Fibroblast of lung (primary cell): ENCODE data around the gene VWA2. TPM values are rescaled to one million over a fixed set of nuclear protein-coding genes. Genes with fewer than 3 reads are reported as not detected.

Source experiments
- DNase-seq, 2 donors: peaks; one replicate each; pipeline versions ENCODE4 v3.0.0 to v3.0.0-alpha.2; 2010; ENCODE audit warnings: low read depth in 2 of 2
- H2AFZ ChIP-seq: 2 replicates; pipeline ENCODE4 v1.5.1; 2012; ENCODE audit warnings: low read length, control low read depth, inconsistent platforms
- H3K27ac ChIP-seq: 2 replicates; pipeline ENCODE4 v1.5.1; 2011; ENCODE audit warnings: low read length, control low read depth; ENCODE audit not compliant: insufficient read depth
- H3K27me3 ChIP-seq: 2 replicates; pipeline ENCODE4 v1.5.1; 2011; ENCODE audit warnings: mild to moderate bottlenecking, low read length; ENCODE audit not compliant: control insufficient read depth, insufficient read depth
- H3K36me3 ChIP-seq: 2 replicates; pipeline ENCODE4 v1.5.1; 2011; ENCODE audit warnings: low read length; ENCODE audit not compliant: control insufficient read depth, insufficient read depth
- H3K4me1 ChIP-seq: 2 replicates; pipeline ENCODE4 v1.5.1; 2011; ENCODE audit warnings: low read length; ENCODE audit not compliant: control insufficient read depth, insufficient read depth; ENCODE audit errors: extremely low read depth
- H3K4me2 ChIP-seq: 2 replicates; pipeline ENCODE4 v1.5.1; 2011; ENCODE audit warnings: low read length, control low read depth; ENCODE audit not compliant: insufficient read depth; ENCODE audit errors: extremely low read depth
- H3K4me3 ChIP-seq, 4 experiments: fragments of 200-600 bp in 1 of 4; sonication (generic) in 1 of 4; replicated peaks in 1 of 4; 2 replicates each; pipeline ENCODE4 v1.5.1; 2011 to 2016; ENCODE audit warnings: low read length in 4 of 4, low read depth in 3 of 4, mild to moderate bottlenecking in 3 of 4, control low read depth in 2 of 4, inconsistent platforms in 1 of 4, mixed read lengths in 1 of 4; ENCODE audit not compliant: insufficient read depth in 1 of 4; ENCODE audit errors: control extremely low read depth in 1 of 4
- H3K79me2 ChIP-seq: 2 replicates; pipeline ENCODE4 v1.5.1; 2012; ENCODE audit warnings: mild to moderate bottlenecking, low read length, inconsistent platforms; ENCODE audit not compliant: control insufficient read depth, insufficient read depth
- H3K9ac ChIP-seq: 2 replicates; pipeline ENCODE4 v1.5.1; 2011; ENCODE audit warnings: mild to moderate bottlenecking, low read length, control low read depth; ENCODE audit not compliant: insufficient read depth
- H3K9me3 ChIP-seq: 2 replicates; pipeline ENCODE4 v1.5.1; 2012; ENCODE audit warnings: low read depth, low read length; ENCODE audit not compliant: control insufficient read depth, insufficient read depth
- H4K20me1 ChIP-seq: 2 replicates; pipeline ENCODE4 v1.5.1; 2011; ENCODE audit warnings: low read length; ENCODE audit not compliant: control insufficient read depth, insufficient read depth; ENCODE audit errors: extremely low read depth
- CTCF ChIP-seq, 2 donors: IDR thresholded peaks in 1 of 2; conservative IDR thresholded peaks in 1 of 2; 1 replicate in 1 of 2; 2 replicates in 1 of 2; pipeline ENCODE4 v1.5.1; 2011 to 2012; ENCODE audit warnings: low read length in 2 of 2, control low read depth in 1 of 2, inconsistent platforms in 1 of 2, low read depth in 1 of 2, mild to moderate bottlenecking in 1 of 2
- EZH2 ChIP-seq: IDR thresholded peaks from 2 replicates; pipeline ENCODE4 v1.5.1; 2012; ENCODE audit warnings: low read length, control low read depth, mild to moderate bottlenecking; ENCODE audit errors: missing control alignments
- polyA plus RNA-seq, 2 donors: library from polyadenylated mRNA; depleted of rRNA in 1 of 2; stranded (reverse) in 1 of 2; unstranded in 1 of 2; fragments of >200 nt; gene quantifications; 2 replicates each; pipeline ENCODE4 v1.2.1, GENCODE V29; 2011 to 2012; ENCODE audit warnings: missing spikeins in 1 of 2
- total RNA-seq: library from RNA; depleted of rRNA; stranded (reverse); fragments of >200 nt; gene quantifications from 2 replicates; pipeline ENCODE4 v1.2.1, GENCODE V29; 2014

Gene VWA2
- total and polyA plus RNA-seq, 2 donors (not counting 1 experiment from before 2014, with no cell fraction given): 0.11 to 0.17 TPM

- H3K9me3 ChIP-seq: no peaks in the 10 kb centered on the region
- H3K4me3 ChIP-seq: no peak overlapping the region
- H3K9ac ChIP-seq: no peak overlapping the region
- H3K27me3 ChIP-seq: peaks cover 3% of the 10 kb centered on the region
- no peak for DNase-seq
- H3K4me2 ChIP-seq: no peak overlapping the region
- no peaks in the 10 kb centered on the region for H3K79me2 ChIP-seq
- H3K4me1 ChIP-seq: no peaks in the 10 kb centered on the region
- H4K20me1 ChIP-seq: no peaks in the 10 kb centered on the region
- TF ChIP-seq EZH2 (no peak), CTCF (conservative IDR thresholded peaks at IDR 0.05 in 1 of 2, IDR thresholded peaks at IDR 0.05 in 1 of 2; ENCODE audit: low read depth in 1 of 2, low read length in 2 of 2) (no peak)
- H3K27ac ChIP-seq: no peak overlapping the region
- no peak overlapping the region for H2AFZ ChIP-seq
- H3K36me3 ChIP-seq: no peaks in the 10 kb centered on the region
These were observed 39.8 kb upstream of the VWA2 start for GRCh38 chr10:114199239-114199638.

GRCh38 chr10:114202812-114203211, 36.2 kb upstream of the VWA2 start:
- H3K4me3 ChIP-seq: no peak overlapping the region
- H3K27me3 ChIP-seq: peaks cover 3% of the 10 kb centered on the region
- no peaks in the 10 kb centered on the region for H3K9me3 ChIP-seq
- no peak overlapping the region for H2AFZ ChIP-seq
- H4K20me1 ChIP-seq: no peaks in the 10 kb centered on the region
- no peak for TF ChIP-seq EZH2
- TF ChIP-seq CTCF (conservative IDR thresholded peaks at IDR 0.05 in 1 of 2, IDR thresholded peaks at IDR 0.05 in 1 of 2; ENCODE audit: low read depth in 1 of 2, low read length in 2 of 2): no peak
- H3K9ac ChIP-seq: no peak overlapping the region
- H3K4me2 ChIP-seq: no peak overlapping the region
- no peak overlapping the region for H3K27ac ChIP-seq
- H3K79me2 ChIP-seq: no peaks in the 10 kb centered on the region
- no peak for DNase-seq
- H3K4me1 ChIP-seq: no peaks in the 10 kb centered on the region
- no peaks in the 10 kb centered on the region for H3K36me3 ChIP-seq

- DNase-seq: no peak
- Histone ChIP-seq H3K79me2 (no peaks in the 10 kb centered on the region), H2AFZ (no peak overlapping the region), H3K4me1 (no peaks in the 10 kb centered on the region), H3K36me3 (no peaks in the 10 kb centered on the region), H3K4me3 (no peak overlapping the region), H3K9me3 (no peaks in the 10 kb centered on the region), H3K9ac (no peak overlapping the region), H3K4me2 (no peak overlapping the region), H3K27ac (no peak overlapping the region), H4K20me1 (no peaks in the 10 kb centered on the region), H3K27me3 (peaks cover 3% of the 10 kb centered on the region)
- TF ChIP-seq EZH2 (no peak), CTCF (conservative IDR thresholded peaks at IDR 0.05 in 1 of 2, IDR thresholded peaks at IDR 0.05 in 1 of 2; ENCODE audit: low read depth in 1 of 2, low read length in 2 of 2) (no peak)
These were observed 32.2 kb upstream of the VWA2 start for GRCh38 chr10:114206902-114207301.
